ENCODE measurements around the gene GJD4. TPM values are rescaled to one million over a fixed set of nuclear protein-coding genes. Genes with fewer than 3 reads are reported as not detected.

Gene GJD4
- total RNA-seq, 4 donors from 2014 or later, result not detected

GRCh38 chr10:35642035-35642792 is 37.1 kb downstream of the GJD4 start, which contains the start of gene FZD8:
FZD8 (minus strand) TSS chr10:35642296; CDS start chr10:35641429, 867 bp downstream.
- Histone ChIP-seq H3K27ac (peak within 1 kb of the TSS; percentile 63 to 87 (median 74)), H3K9me3 (no peaks in the 10 kb centered on the region), H3K4me1 (peaks cover 0 to 31% (median 12%) of the 10 kb centered on the region in 4 donors), H3K27me3 (peaks cover 0 to 6% of the 10 kb centered on the region in 2 donors), H3K4me3 (peak within 1 kb of the TSS; percentile 56 to 89 (median 68)), H3K36me3 (no peaks in the 10 kb centered on the region)
- peak in 1 of 6 experiments; percentile 0 for TF ChIP-seq CTCF (IDR thresholded peaks at IDR 0.05)
- TF ChIP-seq POLR2A (IDR thresholded peaks at IDR 0.05), result peak; percentile 54 to 67
- peak; percentile 79 to 92 (median 91) for DNase-seq

GRCh38 chr10:35642793-35643114 is 37.6 kb downstream of the GJD4 start:
- no peaks in the 10 kb centered on the region for H3K36me3 ChIP-seq
- DNase-seq, result no peak
- peaks cover 0 to 31% (median 12%) of the 10 kb centered on the region in 4 donors for H3K4me1 ChIP-seq
- peak overlapping the region; percentile 56 to 89 (median 68) for H3K4me3 ChIP-seq
- TF ChIP-seq POLR2A (IDR thresholded peaks at IDR 0.05), result no peak
- TF ChIP-seq CTCF (IDR thresholded peaks at IDR 0.05), result no peak
- H3K27ac ChIP-seq, result peak overlapping the region in 2 of 4 donors; percentile 41 to 74
- no peaks in the 10 kb centered on the region for H3K9me3 ChIP-seq
- H3K27me3 ChIP-seq, result peaks cover 0 to 6% of the 10 kb centered on the region in 2 donors

- Histone ChIP-seq H3K36me3 (no peaks in the 10 kb centered on the region), H3K27ac (peak overlapping the region in 2 of 4 donors; percentile 41 to 66), H3K4me1 (peaks cover 0 to 31% (median 12%) of the 10 kb centered on the region in 4 donors), H3K9me3 (no peaks in the 10 kb centered on the region), H3K4me3 (peak overlapping the region; percentile 56 to 89 (median 68)), H3K27me3 (peaks cover 0 to 6% of the 10 kb centered on the region in 2 donors)
- TF ChIP-seq POLR2A (IDR thresholded peaks at IDR 0.05) (no peak), CTCF (IDR thresholded peaks at IDR 0.05) (no peak)
- peak; percentile 31 to 68 (median 56) for DNase-seq
Observed at GRCh38 chr10:35643151-35644049, 38.3 kb downstream of the GJD4 start.

GRCh38 chr10:35644050-35644950 is 39.2 kb downstream of the GJD4 start:
- Histone ChIP-seq H3K4me1 (peaks cover 0 to 31% (median 12%) of the 10 kb centered on the region in 4 donors), H3K4me3 (peak overlapping the region; percentile 56 to 89 (median 68)), H3K27me3 (peaks cover 0 to 6% of the 10 kb centered on the region in 2 donors), H3K9me3 (no peaks in the 10 kb centered on the region), H3K36me3 (no peaks in the 10 kb centered on the region), H3K27ac (peak overlapping the region in 2 of 4 donors; percentile 41 to 66)
- TF ChIP-seq POLR2A (IDR thresholded peaks at IDR 0.05) (no peak), CTCF (IDR thresholded peaks at IDR 0.05) (no peak)
- no peak for DNase-seq

- no peaks in the 10 kb centered on the region for H3K27me3 ChIP-seq
- TF ChIP-seq CTCF (IDR thresholded peaks at IDR 0.05) (no peak), POLR2A (IDR thresholded peaks at IDR 0.05) (no peak)
- H3K4me1 ChIP-seq, result no peaks in the 10 kb centered on the region
- H3K36me3 ChIP-seq, result no peaks in the 10 kb centered on the region
- DNase-seq, result no peak
- H3K27ac ChIP-seq, result no peak overlapping the region
- H3K4me3 ChIP-seq, result no peak overlapping the region
- H3K9me3 ChIP-seq, result no peaks in the 10 kb centered on the region
Observed at GRCh38 chr10:35650894-35651293, 45.8 kb downstream of the GJD4 start.
